Measurements from ENCODE around the gene ERMN. TPM values are rescaled to one million over a fixed set of nuclear protein-coding genes. Genes with fewer than 3 reads are reported as not detected.
"Not testable (repeated sequence)": the region's sequence is repeated elsewhere in the genome, so short reads cannot be mapped to it uniquely, and the experiment has no call there.

Gene ERMN
- total RNA-seq, 1 donor, result 1.4 TPM

DNA sequence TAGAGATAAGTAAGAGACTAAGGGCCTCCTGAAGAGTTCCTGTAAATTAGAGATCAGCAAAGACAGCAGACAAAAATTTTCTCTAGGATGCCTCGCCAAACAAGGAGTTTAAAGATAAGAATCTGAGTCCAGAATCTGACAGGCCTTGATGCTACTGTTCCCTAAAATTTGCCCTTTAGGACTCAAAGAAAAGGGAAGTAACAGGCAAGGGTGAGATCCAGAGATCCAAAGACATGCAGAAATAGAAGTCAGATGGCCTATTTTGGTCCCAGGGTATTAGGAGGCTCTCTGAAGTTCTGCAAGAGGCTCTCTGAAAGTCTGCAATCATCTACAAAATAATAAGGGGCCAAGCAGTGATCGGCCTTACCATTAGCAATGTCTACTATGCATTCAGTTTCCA lies 35.1 kb downstream of the ERMN start:
- Histone ChIP-seq H4K20me1 (ENCODE audit: insufficient read depth, low read length) (no peaks in the 10 kb centered on the region), H3K27ac (ENCODE audit: low read depth, low read length) (no peak overlapping the region), H3K36me3 (ENCODE audit: insufficient read depth, low read length) (peaks cover 25% of the 10 kb centered on the region), H3K9me3 (ENCODE audit: low read depth, low read length) (no peaks in the 10 kb centered on the region), H2AFZ (ENCODE audit: low read length) (no peak overlapping the region), H3K4me1 (ENCODE audit: insufficient read depth, low read length) (peaks cover 3% of the 10 kb centered on the region), H3K27me3 (ENCODE audit: insufficient read depth, low read length) (no peaks in the 10 kb centered on the region), H3K79me2 (ENCODE audit: insufficient read depth, low read length) (no peaks in the 10 kb centered on the region), H3K4me3 (ENCODE audit: insufficient read depth, low read length) (no peak overlapping the region), H3K4me2 (ENCODE audit: insufficient read depth, low read length) (no peak overlapping the region)
- no peak for DNase-seq (ENCODE audit: insufficient read length, low spot score, missing footprints)
- TF ChIP-seq, protein P1, sequence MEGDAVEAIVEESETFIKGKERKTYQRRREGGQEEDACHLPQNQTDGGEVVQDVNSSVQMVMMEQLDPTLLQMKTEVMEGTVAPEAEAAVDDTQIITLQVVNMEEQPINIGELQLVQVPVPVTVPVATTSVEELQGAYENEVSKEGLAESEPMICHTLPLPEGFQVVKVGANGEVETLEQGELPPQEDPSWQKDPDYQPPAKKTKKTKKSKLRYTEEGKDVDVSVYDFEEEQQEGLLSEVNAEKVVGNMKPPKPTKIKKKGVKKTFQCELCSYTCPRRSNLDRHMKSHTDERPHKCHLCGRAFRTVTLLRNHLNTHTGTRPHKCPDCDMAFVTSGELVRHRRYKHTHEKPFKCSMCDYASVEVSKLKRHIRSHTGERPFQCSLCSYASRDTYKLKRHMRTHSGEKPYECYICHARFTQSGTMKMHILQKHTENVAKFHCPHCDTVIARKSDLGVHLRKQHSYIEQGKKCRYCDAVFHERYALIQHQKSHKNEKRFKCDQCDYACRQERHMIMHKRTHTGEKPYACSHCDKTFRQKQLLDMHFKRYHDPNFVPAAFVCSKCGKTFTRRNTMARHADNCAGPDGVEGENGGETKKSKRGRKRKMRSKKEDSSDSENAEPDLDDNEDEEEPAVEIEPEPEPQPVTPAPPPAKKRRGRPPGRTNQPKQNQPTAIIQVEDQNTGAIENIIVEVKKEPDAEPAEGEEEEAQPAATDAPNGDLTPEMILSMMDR (IDR thresholded peaks at IDR 0.05; ENCODE audit: extremely low read depth, low read depth, low read length), result no peak

DNA sequence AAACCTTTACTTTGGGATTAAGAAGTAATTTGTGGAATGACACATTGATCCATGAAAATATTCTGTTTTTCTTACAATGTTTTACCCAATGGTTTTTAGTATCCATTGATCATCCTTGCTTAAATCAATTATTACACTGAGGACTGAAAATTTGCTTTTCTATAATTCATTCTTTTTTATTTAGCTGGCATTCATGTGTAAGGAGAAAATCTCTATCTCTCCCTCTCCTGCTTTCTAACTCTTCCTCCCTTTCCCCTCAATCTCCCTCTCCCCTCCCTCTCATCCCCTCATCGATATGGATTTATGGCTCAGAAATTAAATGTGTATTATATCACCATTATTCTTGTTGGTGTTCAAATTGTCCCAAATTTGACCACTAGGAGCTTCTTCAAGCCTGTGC lies 38.5 kb downstream of the ERMN start:
- H3K27ac ChIP-seq (ENCODE audit: low read depth, low read length), result no peak overlapping the region
- H4K20me1 ChIP-seq (ENCODE audit: insufficient read depth, low read length), result peaks cover 7% of the 10 kb centered on the region
- H3K36me3 ChIP-seq (ENCODE audit: insufficient read depth, low read length), result peaks cover 41% of the 10 kb centered on the region
- peaks cover 3% of the 10 kb centered on the region for H3K4me1 ChIP-seq (ENCODE audit: insufficient read depth, low read length)
- no peaks in the 10 kb centered on the region for H3K27me3 ChIP-seq (ENCODE audit: insufficient read depth, low read length)
- no peaks in the 10 kb centered on the region for H3K9me3 ChIP-seq (ENCODE audit: low read depth, low read length)
- no peak for DNase-seq (ENCODE audit: insufficient read length, low spot score, missing footprints)
- TF ChIP-seq, protein P1 (IDR thresholded peaks at IDR 0.05; ENCODE audit: extremely low read depth, low read depth, low read length), result no peak
- no peak overlapping the region for H3K4me3 ChIP-seq (ENCODE audit: insufficient read depth, low read length)
- no peak overlapping the region for H2AFZ ChIP-seq (ENCODE audit: low read length)
- H3K4me2 ChIP-seq (ENCODE audit: insufficient read depth, low read length), result no peak overlapping the region
- H3K79me2 ChIP-seq (ENCODE audit: insufficient read depth, low read length), result peaks cover 8% of the 10 kb centered on the region

DNA sequence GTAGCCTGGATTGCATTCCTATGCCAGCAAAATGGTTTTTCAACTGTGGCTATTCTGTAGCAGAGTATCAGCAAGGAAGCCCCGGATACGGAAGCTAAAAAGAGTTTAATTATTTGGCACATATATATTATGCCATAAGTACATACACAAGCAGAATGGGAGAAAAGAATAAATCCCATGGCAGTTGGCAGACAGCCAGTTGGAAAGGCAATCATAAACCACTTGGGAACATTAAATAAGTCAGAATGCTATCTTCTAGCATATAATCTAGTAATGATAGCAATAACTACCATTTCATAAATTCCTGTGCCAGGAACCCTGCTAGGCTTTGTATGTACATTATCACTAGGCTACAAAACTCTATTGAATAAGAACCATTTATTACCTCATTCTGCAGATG lies 42.2 kb downstream of the ERMN start:
- Histone ChIP-seq H3K4me2 (ENCODE audit: insufficient read depth, low read length) (no peak overlapping the region), H3K4me3 (ENCODE audit: insufficient read depth, low read length) (no peak overlapping the region), H3K36me3 (ENCODE audit: insufficient read depth, low read length) (peaks cover 41% of the 10 kb centered on the region), H4K20me1 (ENCODE audit: insufficient read depth, low read length) (peaks cover 7% of the 10 kb centered on the region), H3K27ac (ENCODE audit: low read depth, low read length) (no peak overlapping the region), H3K4me1 (ENCODE audit: insufficient read depth, low read length) (no peaks in the 10 kb centered on the region), H3K27me3 (ENCODE audit: insufficient read depth, low read length) (no peaks in the 10 kb centered on the region), H3K9me3 (ENCODE audit: low read depth, low read length) (no peaks in the 10 kb centered on the region), H2AFZ (ENCODE audit: low read length) (no peak overlapping the region), H3K79me2 (ENCODE audit: insufficient read depth, low read length) (peaks cover 25% of the 10 kb centered on the region)
- DNase-seq (ENCODE audit: insufficient read length, low spot score, missing footprints), result no peak
- TF ChIP-seq, protein P1 (IDR thresholded peaks at IDR 0.05; ENCODE audit: extremely low read depth, low read depth, low read length), result no peak

DNA sequence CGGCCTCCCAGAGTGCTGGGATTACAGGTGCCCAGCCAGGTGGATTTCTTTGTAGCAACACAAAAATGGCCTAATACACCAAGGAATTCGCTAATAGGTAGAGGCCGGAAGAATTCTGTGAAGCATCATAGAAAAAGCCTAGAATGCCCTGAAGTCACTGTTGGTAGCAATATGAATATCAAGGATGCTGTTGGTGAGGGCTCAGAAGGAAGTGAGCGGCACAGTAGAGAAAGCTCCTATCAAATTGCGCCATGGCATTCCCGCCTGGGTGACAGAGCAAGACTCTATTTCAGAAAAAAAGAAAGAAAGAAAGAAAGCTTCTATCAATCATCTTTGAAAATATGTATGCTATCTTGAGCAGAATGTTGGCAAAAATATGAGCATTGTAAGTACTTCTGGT lies 44.3 kb downstream of the ERMN start:
- H3K4me1 ChIP-seq (ENCODE audit: insufficient read depth, low read length), result no peaks in the 10 kb centered on the region
- no peak overlapping the region for H3K27ac ChIP-seq (ENCODE audit: low read depth, low read length)
- peaks cover 27% of the 10 kb centered on the region for H3K79me2 ChIP-seq (ENCODE audit: insufficient read depth, low read length)
- TF ChIP-seq, protein P1 (IDR thresholded peaks at IDR 0.05; ENCODE audit: extremely low read depth, low read depth, low read length), result no peak
- peaks cover 25% of the 10 kb centered on the region for H3K36me3 ChIP-seq (ENCODE audit: insufficient read depth, low read length)
- H3K4me2 ChIP-seq (ENCODE audit: insufficient read depth, low read length), result no peak overlapping the region
- DNase-seq (ENCODE audit: insufficient read length, low spot score, missing footprints), result no peak
- no peaks in the 10 kb centered on the region for H3K9me3 ChIP-seq (ENCODE audit: low read depth, low read length)
- H2AFZ ChIP-seq (ENCODE audit: low read length), result no peak overlapping the region
- H4K20me1 ChIP-seq (ENCODE audit: insufficient read depth, low read length), result peaks cover 7% of the 10 kb centered on the region
- no peaks in the 10 kb centered on the region for H3K27me3 ChIP-seq (ENCODE audit: insufficient read depth, low read length)
- H3K4me3 ChIP-seq (ENCODE audit: insufficient read depth, low read length), result no peak overlapping the region

- H3K4me1 ChIP-seq (ENCODE audit: insufficient read depth, low read length), result not testable (repeated sequence)
These were observed 46.3 kb downstream of the ERMN start for GRCh38 chr2:157279311-157279710.

More at GRCh38 chr2:157279311-157279710, 46.3 kb downstream of the ERMN start:
- H3K36me3 ChIP-seq (ENCODE audit: insufficient read depth, low read length); H3K4me3 ChIP-seq (ENCODE audit: insufficient read depth, low read length); H4K20me1 ChIP-seq (ENCODE audit: insufficient read depth, low read length); DNase-seq (ENCODE audit: insufficient read length, low spot score, missing footprints); H3K4me2 ChIP-seq (ENCODE audit: insufficient read depth, low read length); H3K27ac ChIP-seq (ENCODE audit: low read depth, low read length); H3K9me3 ChIP-seq (ENCODE audit: low read depth, low read length); H2AFZ ChIP-seq (ENCODE audit: low read length); H3K27me3 ChIP-seq (ENCODE audit: insufficient read depth, low read length): not testable (repeated sequence)
- peaks cover 36% of the 10 kb centered on the region for H3K79me2 ChIP-seq (ENCODE audit: insufficient read depth, low read length)
